Right lobe of liver (tissue), 6 donors: ENCODE results near the gene CLK2. TPM values are rescaled to one million over a fixed set of nuclear protein-coding genes. Genes with fewer than 3 reads are reported as not detected.

ENCODE experiments used
- ATAC-seq, 4 donors: fragments of 200-7000 bp; cut with Tn5 transposase; one replicate each; pipeline ENCODE4 v1.9.1; 2020; ENCODE audit warnings: mild to moderate bottlenecking in 4 of 4, moderate library complexity in 4 of 4
- DNase-seq, 3 donors: peaks; one replicate each; pipeline ENCODE4 v3.0.0-alpha.2; 2020
- H3K27ac ChIP-seq, 3 donors: fragments of 200-600 bp; one replicate each; pipeline ENCODE4 v1.8.0; 2022
- H3K27me3 ChIP-seq, 2 donors: fragments of 200-600 bp; one replicate each; pipeline ENCODE4 v1.8.0; 2022
- H3K36me3 ChIP-seq, 4 donors: fragments of 200-600 bp; sonication (generic) in 1 of 4; one replicate each; pipeline versions ENCODE4 v1.5.1 to v1.8.0; 2017 to 2022; ENCODE audit warnings: control low read depth in 1 of 4
- H3K4me1 ChIP-seq, 4 donors: fragments of 200-600 bp; sonication (generic) in 1 of 4; one replicate each; pipeline versions ENCODE4 v1.5.1 to v1.8.0; 2017 to 2022; ENCODE audit warnings: control low read depth in 1 of 4
- H3K4me3 ChIP-seq, 3 donors: fragments of 200-600 bp; one replicate each; pipeline ENCODE4 v1.8.0; 2022
- H3K9me3 ChIP-seq, 4 donors: fragments of 200-600 bp; sonication (generic) in 1 of 4; one replicate each; pipeline versions ENCODE4 v1.5.1 to v1.8.0; 2017 to 2022; ENCODE audit warnings: control low read depth in 1 of 4
- POLR2A ChIP-seq: fragments of 450-650 bp; IDR thresholded peaks from one replicate; pipeline ENCODE4 v1.6.1; 2017; ENCODE audit warnings: antibody characterized with exemption, mild to moderate bottlenecking
- WGBS: methylation state at CpG from one replicate; pipeline ENCODE4 v1.1.6; 2018; ENCODE audit warnings: low coverage, low lambda C conversion rate; ENCODE audit not compliant: insufficient coverage; ENCODE audit errors: missing lambda C conversion rate; 5-methylcytosine and 5-hydroxymethylcytosine counted together
- intact Hi-C, 2 donors: fragments of 100-400 bp; cut with DNase I; formaldehyde crosslinking; loops; one replicate each; pipeline versions ENCODE4 v1.11.2 to v1.14.1; 2022
- total RNA-seq, 6 experiments: library from RNA; depleted of rRNA in 2 of 6; stranded (reverse); fragments of >200 nt in 2 of 6; fragmentation: NEBNext Ultra II Directional in 3 of 6; extraction: Animal tissue kit (Norgen Biotek cat#: 25700) in 3 of 6; gene quantifications; one replicate each; pipeline versions ENCODE4 v1.1.0 to v1.2.4, GENCODE V29; 2016 to 2023
- TF ChIP-seq, protein P1 (sequence below), 4 donors: fragments of 200-600 bp in 3 of 4; fragments of 450-650 bp in 1 of 4; IDR thresholded peaks; one replicate each; pipeline versions ENCODE4 v1.5.1 to v1.8.0; 2016 to 2022; ENCODE audit warnings: antibody characterized with exemption in 4 of 4, mild to moderate bottlenecking in 2 of 4
- donor health status: DM: no; HTN: yes; CAD: no.
- donor health status: DM: no; HTN: no; CAD: no.
- donor health status: DM: no; HTN: no; CAD: no.
- donor health status: DM: no; HTN: yes; CAD: no.
- donor health status: DM: no; HTN: yes; CAD: no.

Gene CLK2
- total RNA-seq, 6 experiments from 2014 or later, result 10.4 to 29.2 (median 20.2) TPM

GRCh38 chr1:155287987-155288543 lies 14.8 kb upstream of the CLK2 start:
- Histone ChIP-seq H3K36me3 (no peaks in the 10 kb centered on the region), H3K27me3 (no peaks in the 10 kb centered on the region), H3K9me3 (no peaks in the 10 kb centered on the region), H3K4me1 (peaks cover 0 to 5% (median 0%) of the 10 kb centered on the region in 4 donors), H3K27ac (no peak overlapping the region), H3K4me3 (no peak overlapping the region)
- TF ChIP-seq POLR2A, result no peak
- TF ChIP-seq, protein P1, sequence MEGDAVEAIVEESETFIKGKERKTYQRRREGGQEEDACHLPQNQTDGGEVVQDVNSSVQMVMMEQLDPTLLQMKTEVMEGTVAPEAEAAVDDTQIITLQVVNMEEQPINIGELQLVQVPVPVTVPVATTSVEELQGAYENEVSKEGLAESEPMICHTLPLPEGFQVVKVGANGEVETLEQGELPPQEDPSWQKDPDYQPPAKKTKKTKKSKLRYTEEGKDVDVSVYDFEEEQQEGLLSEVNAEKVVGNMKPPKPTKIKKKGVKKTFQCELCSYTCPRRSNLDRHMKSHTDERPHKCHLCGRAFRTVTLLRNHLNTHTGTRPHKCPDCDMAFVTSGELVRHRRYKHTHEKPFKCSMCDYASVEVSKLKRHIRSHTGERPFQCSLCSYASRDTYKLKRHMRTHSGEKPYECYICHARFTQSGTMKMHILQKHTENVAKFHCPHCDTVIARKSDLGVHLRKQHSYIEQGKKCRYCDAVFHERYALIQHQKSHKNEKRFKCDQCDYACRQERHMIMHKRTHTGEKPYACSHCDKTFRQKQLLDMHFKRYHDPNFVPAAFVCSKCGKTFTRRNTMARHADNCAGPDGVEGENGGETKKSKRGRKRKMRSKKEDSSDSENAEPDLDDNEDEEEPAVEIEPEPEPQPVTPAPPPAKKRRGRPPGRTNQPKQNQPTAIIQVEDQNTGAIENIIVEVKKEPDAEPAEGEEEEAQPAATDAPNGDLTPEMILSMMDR (IDR thresholded peaks at IDR 0.05), result no peak
- DNase-seq (no peak), ATAC-seq (peak in 2 of 4 donors; percentile 9)
- intact Hi-C loops, result no loop called here
- 73% methylated on average over 3 of the region's 21 CpGs for WGBS

- no peaks in the 10 kb centered on the region for H3K9me3 ChIP-seq
- DNase-seq (peak in 1 of 3 donors; percentile 69), ATAC-seq (peak; percentile 40 to 71 (median 60))
- 38% methylated on average over 2 of the region's 2 CpGs for WGBS
- H3K27me3 ChIP-seq, result no peaks in the 10 kb centered on the region
- peaks cover 0 to 5% (median 0%) of the 10 kb centered on the region in 4 donors for H3K4me1 ChIP-seq
- no peaks in the 10 kb centered on the region for H3K36me3 ChIP-seq
- TF ChIP-seq, protein P1 (IDR thresholded peaks at IDR 0.05), result no peak
- TF ChIP-seq POLR2A, result no peak
- no peak overlapping the region for H3K27ac ChIP-seq
- intact Hi-C loops, result no loop called here
- no peak overlapping the region for H3K4me3 ChIP-seq
Measured at GRCh38 chr1:155286544-155286943, 13.2 kb upstream of the CLK2 start.

DNA sequence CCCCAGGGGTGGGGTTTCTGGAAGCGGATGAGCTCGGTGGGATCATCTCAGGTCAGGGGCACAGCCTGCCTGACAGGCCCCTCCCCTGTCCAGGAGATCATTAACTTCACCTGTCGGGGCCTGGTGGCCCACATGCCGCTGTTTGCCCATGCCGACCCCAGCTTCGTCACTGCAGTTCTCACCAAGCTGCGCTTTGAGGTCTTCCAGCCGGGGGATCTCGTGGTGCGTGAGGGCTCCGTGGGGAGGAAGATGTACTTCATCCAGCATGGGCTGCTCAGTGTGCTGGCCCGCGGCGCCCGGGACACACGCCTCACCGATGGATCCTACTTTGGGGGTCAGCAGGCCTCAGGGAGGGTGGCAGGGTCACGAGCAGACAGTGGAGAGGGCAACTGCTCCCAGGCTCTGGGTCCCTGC lies 12.3 kb upstream of the CLK2 start:
- TF ChIP-seq, protein P1 (IDR thresholded peaks at IDR 0.05), result no peak
- TF ChIP-seq POLR2A, result no peak
- no peak overlapping the region for H3K4me3 ChIP-seq
- H3K4me1 ChIP-seq, result peaks cover 0 to 5% (median 0%) of the 10 kb centered on the region in 4 donors
- peak in 2 of 4 donors; percentile 7 to 30 for ATAC-seq
- no peak overlapping the region for H3K27ac ChIP-seq
- H3K36me3 ChIP-seq, result no peaks in the 10 kb centered on the region
- no CpG with 5 or more reads among the region's 18 CpGs for WGBS
- no peak for DNase-seq
- no peaks in the 10 kb centered on the region for H3K27me3 ChIP-seq
- H3K9me3 ChIP-seq, result no peaks in the 10 kb centered on the region
- intact Hi-C loops, result no loop called here

DNA sequence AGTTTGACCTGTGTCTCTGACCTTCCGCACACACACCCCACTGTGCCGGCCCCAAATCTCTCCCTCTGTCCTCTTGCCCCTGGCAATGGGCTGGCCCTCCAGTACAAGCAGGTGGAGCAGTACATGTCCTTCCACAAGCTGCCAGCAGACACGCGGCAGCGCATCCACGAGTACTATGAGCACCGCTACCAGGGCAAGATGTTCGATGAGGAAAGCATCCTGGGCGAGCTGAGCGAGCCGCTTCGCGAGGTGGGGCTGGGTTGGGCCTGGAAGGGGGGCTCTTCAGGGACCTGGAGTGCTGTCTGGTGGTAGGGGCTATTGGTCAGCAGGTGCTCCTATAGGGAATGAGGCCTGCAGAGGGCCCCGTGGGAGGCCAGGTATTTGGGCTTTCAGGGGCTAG lies 11.8 kb upstream of the CLK2 start:
- intact Hi-C loops, result no loop called here
- H3K27ac ChIP-seq, result no peak overlapping the region
- DNase-seq, result no peak
- TF ChIP-seq POLR2A, result no peak
- TF ChIP-seq, protein P1 (IDR thresholded peaks at IDR 0.05), result no peak
- H3K4me3 ChIP-seq, result no peak overlapping the region
- H3K36me3 ChIP-seq, result no peaks in the 10 kb centered on the region
- ATAC-seq, result no peak
- H3K4me1 ChIP-seq, result peaks cover 0 to 5% (median 0%) of the 10 kb centered on the region in 4 donors
- WGBS, result 90% methylated on average over 13 of the region's 14 CpGs
- no peaks in the 10 kb centered on the region for H3K27me3 ChIP-seq
- H3K9me3 ChIP-seq, result no peaks in the 10 kb centered on the region
